GM23248 (cell line): ENCODE measurements around the gene ING5.
"Not testable (repeated sequence)": the region's sequence is repeated elsewhere in the genome, so short reads cannot be mapped to it uniquely, and the experiment has no call there.

Source experiments
- EZH2 ChIP-seq: fragments of 200-600 bp; sonication (generic); IDR thresholded peaks from 2 replicates; pipeline ENCODE4 v1.6.1; 2018; ENCODE audit warnings: antibody characterized with exemption, mild to moderate bottlenecking; ENCODE audit not compliant: insufficient read depth, poor library complexity, severe bottlenecking
- EZH2phosphoT487 ChIP-seq: fragments of 200-600 bp; sonication (generic); IDR thresholded peaks from 2 replicates; pipeline ENCODE4 v1.6.1; 2018; ENCODE audit warnings: antibody characterized with exemption, moderate library complexity, mild to moderate bottlenecking, low read depth; ENCODE audit not compliant: insufficient read depth

DNA sequence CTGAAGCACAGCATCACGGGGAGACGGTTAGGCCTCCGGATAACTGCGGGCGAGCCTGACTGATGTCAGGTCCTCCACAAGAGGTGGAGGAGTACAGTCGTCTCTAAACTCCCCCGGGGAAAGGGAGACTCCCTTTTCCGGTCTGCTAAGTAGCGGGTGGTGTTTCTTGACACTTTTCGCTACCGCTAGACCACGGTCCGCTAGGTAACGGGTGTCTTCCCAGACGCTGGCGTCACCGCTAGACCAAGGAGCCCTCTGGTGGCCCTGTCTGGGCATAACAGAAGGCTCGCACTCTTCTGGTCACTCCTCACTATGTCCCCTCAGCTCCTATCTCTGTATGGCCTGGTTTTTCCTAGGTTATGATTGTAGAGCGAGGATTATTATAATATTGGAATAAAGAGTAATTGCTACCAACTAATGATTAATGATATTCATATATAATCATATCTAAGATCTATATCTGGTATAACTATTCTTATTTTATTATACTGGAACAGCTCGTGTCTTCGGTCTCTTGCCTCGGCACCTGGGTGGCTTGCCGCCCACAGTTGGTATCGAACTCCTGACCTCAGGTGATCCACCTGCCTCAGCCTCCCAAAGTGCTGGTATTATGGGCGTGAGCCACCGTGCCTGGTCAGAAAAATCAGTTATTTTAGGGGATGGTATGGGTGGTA is 30.8 kb downstream of the ING5 start:
- TF ChIP-seq EZH2, EZH2phosphoT487: not testable (repeated sequence)
